Measurements from ENCODE around the gene CUTA.

The CUTA gene

GRCh38 chr6:33424855-33425667 is 7.2 kb upstream of the CUTA start:
- in situ Hi-C loops (cut with MboI; ENCODE audit: low sequenced_read_pairs), result no loop called here

- in situ Hi-C loops (cut with MboI; ENCODE audit: low sequenced_read_pairs), result no loop called here
Observed at GRCh38 chr6:33423777-33424176, 5.9 kb upstream of the CUTA start.

- in situ Hi-C loops (cut with MboI; ENCODE audit: low sequenced_read_pairs), result no loop called here
Observed at GRCh38 chr6:33421344-33421643, 3.4 kb upstream of the CUTA start.

GRCh38 chr6:33420491-33421343 is 2.8 kb upstream of the CUTA start:
- in situ Hi-C loops (cut with MboI; ENCODE audit: low sequenced_read_pairs), result no loop called here

- in situ Hi-C loops (cut with MboI; ENCODE audit: low sequenced_read_pairs), result no loop called here
Observed at GRCh38 chr6:33419580-33420490, 1.9 kb upstream of the CUTA start, which contains the start of gene SYNGAP1. Gene SYNGAP1 (plus strand): TSS chr6:33420065. CDS start chr6:33420265, 200 bp downstream.

GRCh38 chr6:33418690-33419291 is 884 bp upstream of the CUTA start:
- in situ Hi-C loops (cut with MboI; ENCODE audit: low sequenced_read_pairs), result no loop called here

GRCh38 chr6:33417128-33417902 is 592 bp downstream of the CUTA start:
- in situ Hi-C loops (cut with MboI; ENCODE audit: low sequenced_read_pairs), result no loop called here

GRCh38 chr6:33416386-33417127 is 1.4 kb downstream of the CUTA start:
- in situ Hi-C loops (cut with MboI; ENCODE audit: low sequenced_read_pairs), result no loop called here

- in situ Hi-C loops (cut with MboI; ENCODE audit: low sequenced_read_pairs), result no loop called here
Observed at GRCh38 chr6:33415831-33416230, 2.1 kb downstream of the CUTA start.

GRCh38 chr6:33414592-33415271 is 3.2 kb downstream of the CUTA start:
- in situ Hi-C loops (cut with MboI; ENCODE audit: low sequenced_read_pairs), result no loop called here

- in situ Hi-C loops (cut with MboI; ENCODE audit: low sequenced_read_pairs), result no loop called here
Observed at GRCh38 chr6:33413241-33414120, 4.4 kb downstream of the CUTA start.

GRCh38 chr6:33412140-33413009 is 5.5 kb downstream of the CUTA start:
- in situ Hi-C loops (cut with MboI; ENCODE audit: low sequenced_read_pairs), result no loop called here

- in situ Hi-C loops (cut with MboI; ENCODE audit: low sequenced_read_pairs), result no loop called here
Observed at GRCh38 chr6:33411632-33412005, 6.3 kb downstream of the CUTA start.

- in situ Hi-C loops (cut with MboI; ENCODE audit: low sequenced_read_pairs), result no loop called here
Observed at GRCh38 chr6:33410711-33411631, 6.9 kb downstream of the CUTA start, which contains the start of gene PHF1. Gene PHF1 (plus strand): TSS chr6:33411014. CDS start chr6:33412264, 1,250 bp downstream.

GRCh38 chr6:33410050-33410710 is 7.7 kb downstream of the CUTA start:
- in situ Hi-C loops (cut with MboI; ENCODE audit: low sequenced_read_pairs), result no loop called here
